B cell (primary cell): ENCODE measurements around the gene AGAP1. TPM values are rescaled to one million over a fixed set of nuclear protein-coding genes. Genes with fewer than 3 reads are reported as not detected.

Experiments
- ATAC-seq: fragments of 200-7000 bp; cut with Tn5 transposase; one replicate; pipeline ENCODE4 v1.10.0; 2021; ENCODE audit warnings: low read depth, mild to moderate bottlenecking, moderate number of reproducible peaks, moderate library complexity
- CTCF ChIA-PET: fragments of 350-600 bp; sonication (Branson Sonifier 250); formaldehyde crosslinking; loops from one replicate; lab custom pipeline; 2021; ENCODE audit warnings: antibody characterized with exemption, inconsistent platforms; lab: Charles Lee
- POLR2A ChIA-PET: fragments of 350-600 bp; sonication (Branson Sonifier 250); formaldehyde crosslinking; loops from one replicate; lab custom pipeline; 2021; ENCODE audit warnings: antibody characterized with exemption; lab: Charles Lee
- DNase-seq: peaks from one replicate; pipeline ENCODE4 v3.0.0; 2013
- H2AFZ ChIP-seq: 2 replicates; pipeline ENCODE4 v1.6.1; 2012; ENCODE audit warnings: mild to moderate bottlenecking, low read depth, low read length; ENCODE audit not compliant: insufficient read depth, poor library complexity, severe bottlenecking
- H3K27ac ChIP-seq, 2 donors: 1 replicate in 1 of 2; 2 replicates in 1 of 2; pipeline ENCODE4 v1.5.1; 2012 to 2013; ENCODE audit warnings: low read length in 2 of 2, mild to moderate bottlenecking in 2 of 2, moderate library complexity in 1 of 2
- H3K27me3 ChIP-seq, 4 experiments: fragments of 200-600 bp in 1 of 4; sonication (generic) in 1 of 4; replicated peaks in 1 of 4; 1 replicate in 2 of 4; 2 replicates in 2 of 4; pipeline versions ENCODE4 v1.6.1 to v1.7.0; 2013 to 2016; ENCODE audit warnings: low read length in 3 of 4, mild to moderate bottlenecking in 2 of 4, mixed read lengths in 1 of 4, moderate library complexity in 1 of 4; ENCODE audit not compliant: insufficient read depth in 4 of 4, control insufficient read depth in 3 of 4; ENCODE audit errors: control extremely low read depth in 1 of 4
- H3K36me3 ChIP-seq, 2 experiments: replicated peaks in 1 of 2; 1 replicate in 1 of 2; 2 replicates in 1 of 2; pipeline versions ENCODE4 v1.6.1 to v1.7.1; 2013; ENCODE audit warnings: low read length in 1 of 2; ENCODE audit not compliant: insufficient read depth in 2 of 2, control insufficient read depth in 1 of 2; ENCODE audit errors: control extremely low read depth in 1 of 2, extremely low read depth in 1 of 2
- H3K4me1 ChIP-seq, 2 donors: fragments of 200-600 bp in 1 of 2; sonication (generic) in 1 of 2; 1 replicate in 1 of 2; 2 replicates in 1 of 2; pipeline versions ENCODE4 v1.5.1 to v1.6.1; 2013 to 2017; ENCODE audit warnings: low read length in 2 of 2; ENCODE audit not compliant: control insufficient read depth in 2 of 2, insufficient read depth in 2 of 2
- H3K4me2 ChIP-seq: replicated peaks from 2 replicates; pipeline ENCODE3; 2012; ENCODE audit warnings: mild to moderate bottlenecking, low read depth, low read length; ENCODE audit not compliant: poor library complexity, severe bottlenecking
- H3K4me3 ChIP-seq, 5 experiments: fragments of 200-600 bp in 1 of 5; sonication (generic) in 1 of 5; 1 replicate in 3 of 5; 2 replicates in 2 of 5; pipeline versions ENCODE4 v1.5.1 to v1.7.0; 2011 to 2016; ENCODE audit warnings: low read length in 4 of 5, mild to moderate bottlenecking in 4 of 5, low read depth in 2 of 5, control low read depth in 1 of 5, moderate library complexity in 1 of 5; ENCODE audit not compliant: insufficient read depth in 1 of 5; ENCODE audit errors: control extremely low read depth in 1 of 5, extremely low read depth in 1 of 5
- H3K79me2 ChIP-seq: fragments of 200-600 bp; sonication (generic); one replicate; pipeline ENCODE4 v1.6.0; 2016; ENCODE audit warnings: low read length; ENCODE audit not compliant: control insufficient read depth, insufficient read depth
- H3K9ac ChIP-seq: fragments of 200-600 bp; sonication (generic); 2 replicates; pipeline ENCODE4 v1.6.1; 2017; ENCODE audit warnings: mild to moderate bottlenecking, low read length, moderate library complexity
- H3K9me3 ChIP-seq, 3 donors: one replicate each; pipeline versions ENCODE4 v1.6.1 to v1.7.1; 2013; ENCODE audit warnings: low read length in 2 of 3; ENCODE audit not compliant: control insufficient read depth in 2 of 3, insufficient read depth in 1 of 3; ENCODE audit errors: control extremely low read depth in 1 of 3
- H4K20me1 ChIP-seq: 2 replicates; pipeline ENCODE4 v1.6.0; 2012; ENCODE audit warnings: mild to moderate bottlenecking, low read length; ENCODE audit not compliant: insufficient read depth, control insufficient read depth, poor library complexity, severe bottlenecking
- H3K27ac Mint-ChIP-seq: one replicate; pipeline ENCODE4 v1.8.0; 2021; ENCODE audit warnings: mixed read lengths
- H3K27me3 Mint-ChIP-seq: one replicate; pipeline ENCODE4 v1.8.0; 2021; ENCODE audit warnings: mixed read lengths
- H3K4me1 Mint-ChIP-seq: one replicate; pipeline ENCODE4 v1.8.0; 2021; ENCODE audit warnings: mixed read lengths
- H3K4me3 Mint-ChIP-seq: one replicate; pipeline ENCODE4 v1.8.0; 2021; ENCODE audit warnings: mixed read lengths
- H3K9me3 Mint-ChIP-seq: one replicate; pipeline ENCODE4 v1.8.0; 2022; ENCODE audit warnings: mixed read lengths; ENCODE audit not compliant: insufficient read depth
- EZH2 ChIP-seq: IDR thresholded peaks from 2 replicates; pipeline ENCODE4 v1.6.1; 2012; ENCODE audit warnings: borderline replicate concordance, low read depth, mild to moderate bottlenecking, moderate library complexity, low read length; ENCODE audit not compliant: insufficient read depth, poor library complexity, severe bottlenecking
- WGBS: methylation state at CpG from one replicate; pipeline ENCODE4 v1.1.5; 2013; ENCODE audit warnings: missing lambda C conversion rate; ENCODE audit not compliant: insufficient coverage; 5-methylcytosine and 5-hydroxymethylcytosine counted together
- intact Hi-C: fragments of 100-400 bp; cut with micrococcal nuclease; formaldehyde crosslinking; loops from one replicate; pipeline ENCODE4 v1.10.0; 2022
- polyA plus RNA-seq: library from polyadenylated mRNA; depleted of rRNA; stranded (reverse); fragments of >200 nt; gene quantifications from 2 replicates; pipeline ENCODE4 v1.2.3, GENCODE V29; 2012
- total RNA-seq, 2 donors: library from RNA; stranded (reverse); fragments of 120-200 nt in 1 of 2; gene quantifications; 1 replicate in 1 of 2; 2 replicates in 1 of 2; pipeline versions ENCODE4 v1.2.3 to v1.2.4, GENCODE V29; 2013 to 2022
- TF ChIP-seq, protein P1 (sequence below): fragments of 200-600 bp; IDR thresholded peaks from one replicate; pipeline ENCODE4 v1.8.0; 2022; ENCODE audit warnings: antibody characterized with exemption, mild to moderate bottlenecking

The AGAP1 gene
- total and polyA plus RNA-seq, 2 donors (not counting 1 experiment from before 2014, with no cell fraction given) = 0.01 TPM; not detected in 1

DNA sequence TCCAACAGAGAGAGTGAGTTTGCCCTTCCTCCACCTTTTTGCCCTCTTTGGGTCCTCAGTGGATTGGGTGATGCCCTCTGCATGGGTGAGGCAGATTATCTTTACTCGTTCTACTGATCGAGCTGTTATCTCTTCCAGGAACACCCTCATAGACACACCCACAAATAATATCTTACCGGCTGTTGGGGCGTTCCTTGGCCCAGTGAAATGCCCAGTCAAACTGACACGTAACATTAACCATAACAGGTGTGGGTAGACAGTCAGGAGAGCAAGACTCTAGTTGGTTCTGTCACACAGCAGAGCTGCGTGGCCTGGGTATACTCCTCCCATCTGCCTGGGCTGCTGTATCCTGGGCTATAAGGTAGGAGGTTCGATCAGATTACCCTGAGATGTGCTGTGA, 144.1 kb downstream of the AGAP1 start:
- POLR2A ChIA-PET = no interaction called here
- Histone ChIP-seq H3K27ac (no peak overlapping the region), H3K36me3 (no peaks in the 10 kb centered on the region), H3K4me3 (no peak overlapping the region), H2AFZ (no peak overlapping the region), H3K9ac (no peak overlapping the region), H3K4me2 (no peak overlapping the region), H3K4me1 (no peaks in the 10 kb centered on the region), H3K79me2 (no peaks in the 10 kb centered on the region), H4K20me1 (no peaks in the 10 kb centered on the region), H3K9me3 (no peaks in the 10 kb centered on the region), H3K27me3 (peaks cover 0 to 4% (median 1%) of the 10 kb centered on the region in 4 experiments)
- Mint-ChIP-seq H3K4me3 (no peak overlapping the region), H3K9me3 (no peaks in the 10 kb centered on the region), H3K27ac (no peak overlapping the region), H3K27me3 (peaks cover 19% of the 10 kb centered on the region), H3K4me1 (no peaks in the 10 kb centered on the region)
- ATAC-seq (no peak), DNase-seq (no peak)
- CTCF ChIA-PET = no interaction called here
- WGBS = 89% methylated on average over 3 of the region's 7 CpGs
- TF ChIP-seq, protein P1, sequence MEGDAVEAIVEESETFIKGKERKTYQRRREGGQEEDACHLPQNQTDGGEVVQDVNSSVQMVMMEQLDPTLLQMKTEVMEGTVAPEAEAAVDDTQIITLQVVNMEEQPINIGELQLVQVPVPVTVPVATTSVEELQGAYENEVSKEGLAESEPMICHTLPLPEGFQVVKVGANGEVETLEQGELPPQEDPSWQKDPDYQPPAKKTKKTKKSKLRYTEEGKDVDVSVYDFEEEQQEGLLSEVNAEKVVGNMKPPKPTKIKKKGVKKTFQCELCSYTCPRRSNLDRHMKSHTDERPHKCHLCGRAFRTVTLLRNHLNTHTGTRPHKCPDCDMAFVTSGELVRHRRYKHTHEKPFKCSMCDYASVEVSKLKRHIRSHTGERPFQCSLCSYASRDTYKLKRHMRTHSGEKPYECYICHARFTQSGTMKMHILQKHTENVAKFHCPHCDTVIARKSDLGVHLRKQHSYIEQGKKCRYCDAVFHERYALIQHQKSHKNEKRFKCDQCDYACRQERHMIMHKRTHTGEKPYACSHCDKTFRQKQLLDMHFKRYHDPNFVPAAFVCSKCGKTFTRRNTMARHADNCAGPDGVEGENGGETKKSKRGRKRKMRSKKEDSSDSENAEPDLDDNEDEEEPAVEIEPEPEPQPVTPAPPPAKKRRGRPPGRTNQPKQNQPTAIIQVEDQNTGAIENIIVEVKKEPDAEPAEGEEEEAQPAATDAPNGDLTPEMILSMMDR = no peak
- TF ChIP-seq EZH2 = no peak
- intact Hi-C loops = no loop called here

- no peak for TF ChIP-seq EZH2
- TF ChIP-seq, protein P1 = no peak
- Mint-ChIP-seq H3K27ac (no peak overlapping the region), H3K4me1 (no peaks in the 10 kb centered on the region), H3K9me3 (no peaks in the 10 kb centered on the region), H3K4me3 (no peak overlapping the region), H3K27me3 (peaks cover 19% of the 10 kb centered on the region)
- no peak overlapping the region for H3K9ac ChIP-seq
- no peak overlapping the region for H3K4me2 ChIP-seq
- intact Hi-C loops = no loop called here
- H3K36me3 ChIP-seq = no peaks in the 10 kb centered on the region
- 96% methylated on average over 11 of the region's 12 CpGs for WGBS
- H2AFZ ChIP-seq = no peak overlapping the region
- ATAC-seq (no peak), DNase-seq (no peak)
- H3K27me3 ChIP-seq = peaks cover 0 to 4% (median 1%) of the 10 kb centered on the region in 4 experiments
- ChIA-PET POLR2A (no interaction called here), CTCF (no interaction called here)
- no peaks in the 10 kb centered on the region for H3K4me1 ChIP-seq
- no peaks in the 10 kb centered on the region for H3K79me2 ChIP-seq
- H3K9me3 ChIP-seq = no peaks in the 10 kb centered on the region
- H3K27ac ChIP-seq = no peak overlapping the region
- no peak overlapping the region for H3K4me3 ChIP-seq
- no peaks in the 10 kb centered on the region for H4K20me1 ChIP-seq
Observed at GRCh38 chr2:235638541-235639427, 144.9 kb downstream of the AGAP1 start.
